K562 (cell line): ENCODE measurements around the gene THOP1. TPM values are rescaled to one million over a fixed set of nuclear protein-coding genes. Genes with fewer than 3 reads are reported as not detected.
A peak's percentile ranks its signal among the peaks of the same experiment; 100 is the strongest.

ENCODE experiments used
- ATAC-seq: fragments of 200-7000 bp; cut with Tn5 transposase; 3 replicates; pipeline ENCODE4 v1.9.1; 2020; ENCODE audit warnings: moderate library complexity
- BruUV-seq: library from RNA; stranded (reverse); fragments of 400-500 nt; replicated peaks from 2 replicates; lab custom pipeline; 2021; lab: Mats Ljungman, UMichigan
- CTCF ChIA-PET: fragments of 300-600 bp; formaldehyde crosslinking; extraction: SDS; loops from one replicate; lab custom pipeline; 2021; ENCODE audit warnings: low intra/inter-chr PET ratio; lab: Yijun Ruan, JAX
- POLR2A ChIA-PET: fragments of 300-600, 350-650 bp; sonication (Branson Sonifier 250); formaldehyde crosslinking; extraction: SDS; loops from one replicate; lab custom pipeline; 2021; ENCODE audit warnings: antibody characterized with exemption, inconsistent platforms; lab: Yijun Ruan, JAX
- DNase-seq, 4 experiments: peaks; one replicate each; pipeline versions ENCODE4 v3.0.0 to v3.0.0-alpha.2; 2011 to 2018; ENCODE audit warnings: low spot score in 3 of 4, mixed read lengths in 3 of 4; ENCODE audit errors: extremely low read depth in 1 of 4
- FAIRE-seq: peaks from 2 replicates; lab custom pipeline; 2011; peaks lifted over from hg19 to GRCh38; lab: Jason Lieb, UNC
- H2AFZ ChIP-seq: 2 replicates; pipeline ENCODE4 v1.6.0; 2011; ENCODE audit warnings: low read depth, low read length, control low read depth, inconsistent platforms
- H3K27ac ChIP-seq: fragments of 200-600 bp; 3 replicates; pipeline ENCODE4 v1.8.0; 2011; ENCODE audit warnings: low read depth, mild to moderate bottlenecking, control low read depth, inconsistent platforms, low read length, moderate library complexity, mixed read lengths; ENCODE audit errors: extremely low read depth
- H3K27me3 ChIP-seq, 2 experiments: fragments of 300-600 bp in 1 of 2; 2 replicates in 1 of 2; 3 replicates in 1 of 2; pipeline versions ENCODE4 v1.6.0 to v1.8.0; 2011; ENCODE audit warnings: inconsistent platforms in 2 of 2, low read length in 2 of 2, mild to moderate bottlenecking in 1 of 2, mixed read lengths in 1 of 2, moderate library complexity in 1 of 2; ENCODE audit not compliant: control insufficient read depth in 2 of 2, insufficient read depth in 2 of 2
- H3K36me3 ChIP-seq: fragments of 300-600 bp; 3 replicates; pipeline ENCODE4 v1.8.0; 2011; ENCODE audit warnings: mild to moderate bottlenecking, low read length, inconsistent platforms; ENCODE audit not compliant: control insufficient read depth, insufficient read depth
- H3K4me1 ChIP-seq, 2 experiments: fragments of 200-600 bp in 1 of 2; replicated peaks in 1 of 2; 2 replicates in 1 of 2; 3 replicates in 1 of 2; pipeline versions ENCODE4 v1.5.1 to v1.8.0; 2011; ENCODE audit warnings: inconsistent platforms in 2 of 2, low read length in 2 of 2, mild to moderate bottlenecking in 1 of 2, mixed read lengths in 1 of 2, moderate library complexity in 1 of 2; ENCODE audit not compliant: control insufficient read depth in 2 of 2, insufficient read depth in 2 of 2
- H3K4me2 ChIP-seq: 2 replicates; pipeline ENCODE4 v1.6.1; 2011; ENCODE audit warnings: low read length, control low read depth, inconsistent platforms, mixed read lengths; ENCODE audit not compliant: insufficient read depth
- H3K4me3 ChIP-seq: fragments of 200-600 bp; sonication (generic), shearing (Covaris generic); 2 replicates; pipeline ENCODE4 v1.5.1; 2016; ENCODE audit warnings: control low read depth, inconsistent platforms
- H3K79me2 ChIP-seq: fragments of 200-600 bp; 3 replicates; pipeline ENCODE4 v1.8.0; 2011; ENCODE audit warnings: low read length, inconsistent platforms; ENCODE audit not compliant: control insufficient read depth, insufficient read depth
- H3K9ac ChIP-seq, 2 experiments: 2 replicates each; pipeline versions ENCODE4 v1.6.0 to v1.6.1; 2011; ENCODE audit warnings: low read depth in 2 of 2, low read length in 2 of 2, control low read depth in 1 of 2, inconsistent platforms in 1 of 2, mild to moderate bottlenecking in 1 of 2, mixed read lengths in 1 of 2; ENCODE audit not compliant: insufficient read depth in 1 of 2
- H3K9me1 ChIP-seq: one replicate; pipeline ENCODE4 v1.6.0; 2011; ENCODE audit warnings: inconsistent platforms, mild to moderate bottlenecking, low read length, moderate library complexity; ENCODE audit not compliant: control insufficient read depth, insufficient read depth
- H3K9me3 ChIP-seq: replicated peaks from 2 replicates; pipeline ENCODE4 v1.5.1; 2011; ENCODE audit warnings: low read depth, low read length, inconsistent platforms; ENCODE audit not compliant: control insufficient read depth, insufficient read depth
- H4K20me1 ChIP-seq: replicated peaks from 2 replicates; pipeline ENCODE4 v1.6.1; 2011; ENCODE audit warnings: low read length, inconsistent platforms, mixed read lengths; ENCODE audit not compliant: control insufficient read depth, insufficient read depth
- DACH1 ChIP-seq: fragments of 450-650 bp; IDR thresholded peaks from 2 replicates; pipeline ENCODE4 v1.6.1; 2018; ENCODE audit not compliant: partially characterized antibody
- FOSL1 ChIP-seq: fragments of 200-800 bp; sonication (Bioruptor generic); conservative IDR thresholded peaks from 2 replicates; pipeline ENCODE4 v1.6.1; 2016; ENCODE audit warnings: missing genetic modification characterization, missing compliant biosample characterization
- HDAC1 ChIP-seq, 2 experiments: fragments of 450-650 bp; IDR thresholded peaks; 2 replicates each; pipeline ENCODE4 v1.6.1; 2016 to 2017; ENCODE audit warnings: inconsistent platforms in 1 of 2, mild to moderate bottlenecking in 1 of 2, moderate library complexity in 1 of 2
- ILK ChIP-seq: fragments of 450-650 bp; IDR thresholded peaks from 2 replicates; pipeline ENCODE4 v1.6.1; 2016; ENCODE audit warnings: missing genetic modification characterization, low read depth, mild to moderate bottlenecking, missing compliant biosample characterization, moderate library complexity, borderline replicate concordance
- MCM5 ChIP-seq: fragments of 450-650 bp; IDR thresholded peaks from 2 replicates; pipeline ENCODE4 v1.6.1; 2016; ENCODE audit warnings: low read depth
- MEF2D ChIP-seq: conservative IDR thresholded peaks from 2 replicates; pipeline ENCODE4 v1.6.1; 2016; ENCODE audit warnings: low read depth, missing genetic modification characterization, missing compliant biosample characterization
- NR0B1 ChIP-seq: fragments of 450-650 bp; IDR thresholded peaks from one replicate; pipeline ENCODE4 v1.6.1; 2018; ENCODE audit warnings: mild to moderate bottlenecking, moderate library complexity; ENCODE audit not compliant: partially characterized antibody
- NR2C1 ChIP-seq, 2 experiments: fragments of 450-650 bp; IDR thresholded peaks; 2 replicates each; pipeline ENCODE4 v1.6.1; 2017; ENCODE audit warnings: mild to moderate bottlenecking in 2 of 2, antibody characterized with exemption in 1 of 2, inconsistent platforms in 1 of 2, missing compliant biosample characterization in 1 of 2, missing genetic modification characterization in 1 of 2
- PHTF2 ChIP-seq: fragments of 250-450 bp; sonication (Bioruptor Pico); IDR thresholded peaks from 2 replicates; pipeline ENCODE4 v1.5.0; 2021; ENCODE audit warnings: mild to moderate bottlenecking
- RERE ChIP-seq: sonication (generic); formaldehyde crosslinking; IDR thresholded peaks from 2 replicates; pipeline ENCODE4 v1.8.0; 2023; ENCODE audit warnings: missing genetic modification reagents, mild to moderate bottlenecking, borderline replicate concordance
- SOX6 ChIP-seq: fragments of 450-650 bp; IDR thresholded peaks from 2 replicates; pipeline ENCODE4 v1.6.1; 2014; ENCODE audit warnings: mild to moderate bottlenecking
- THAP12 ChIP-seq: fragments of 250-450 bp; sonication (Bioruptor Pico); IDR thresholded peaks from 2 replicates; pipeline ENCODE4 v1.9.0; 2021; ENCODE audit warnings: mild to moderate bottlenecking, inconsistent platforms
- TRIM28 ChIP-seq: fragments of 450-650 bp; IDR thresholded peaks from 2 replicates; pipeline ENCODE4 v1.6.1; 2017
- ZNF354B ChIP-seq: fragments of 250-450 bp; sonication (Bioruptor Pico); IDR thresholded peaks from 2 replicates; pipeline ENCODE4 v1.4.0; 2020
- ZNF584 ChIP-seq: fragments of 200-800 bp; sonication (Bioruptor generic); IDR thresholded peaks from 2 replicates; pipeline ENCODE4 v1.6.1; 2016; ENCODE audit warnings: low read depth, mild to moderate bottlenecking, missing genetic modification characterization, missing compliant biosample characterization
- WGBS: fragments of 100-300 bp; shearing (Covaris generic); methylation state at CpG from one replicate; pipeline ENCODE4 v1.1.6; 2016; ENCODE audit warnings: low coverage, mixed read lengths; ENCODE audit not compliant: insufficient coverage; ENCODE audit errors: missing lambda C conversion rate; 5-methylcytosine and 5-hydroxymethylcytosine counted together
- in situ Hi-C: fragments of 300-500 bp; cut with MboI; formaldehyde crosslinking; loops from 4 replicates; pipeline ENCODE4 v1.15.0; 2018; ENCODE audit warnings: inconsistent platforms, mixed read lengths
- intact Hi-C: fragments of 100-400 bp; cut with micrococcal nuclease; formaldehyde crosslinking; loops from 2 replicates; pipeline ENCODE4 v1.14.2; 2022
- polyA plus RNA-seq, 8 experiments: library from polyadenylated mRNA; depleted of rRNA in 4 of 8; stranded (reverse) in 5 of 8; unstranded in 3 of 8; fragments of >200 nt; fragmentation: Nextera tagmentation in 2 of 8; fragmentation: Illumina TruSeq in 1 of 8; extraction: Ambion mirVana in 2 of 8; extraction: Trizol in 1 of 8; gene quantifications; 2 replicates each; pipeline versions ENCODE4 v1.2.1 to v1.2.3, GENCODE V29; 2011 to 2014; ENCODE audit warnings: inconsistent platforms in 1 of 8, missing spikeins in 1 of 8
- total RNA-seq, 7 experiments: library from RNA; depleted of rRNA in 6 of 7; stranded (reverse); fragments of >200 nt in 6 of 7; fragmentation: Illumina TruSeq in 2 of 7; extraction: Trizol in 2 of 7; gene quantifications; 2 replicates each; pipeline versions ENCODE4 v1.2.1 to v1.2.3, GENCODE V29; 2011 to 2021; ENCODE audit warnings: low replicate concordance in 1 of 7

THOP1 gene
- total and polyA plus RNA-seq, 9 of the 15 experiments (the other 6 are each of a cell fraction or from before 2014, with no cell fraction given) = 1.3 to 255 (median 96.1) TPM

GRCh38 chr19:2863816-2864215 is 78.5 kb downstream of the THOP1 start:
- 54% methylated on average over 10 of the region's 10 CpGs for WGBS
- no peak for TF ChIP-seq HDAC1 (IDR thresholded peaks at IDR 0.05)
- TF ChIP-seq PHTF2 = no peak
- TF ChIP-seq ILK = no peak
- TF ChIP-seq MEF2D (tag) = no peak
- no peak for TF ChIP-seq NR2C1 (IDR thresholded peaks at IDR 0.05)
- TF ChIP-seq NR2C1 (tag; IDR thresholded peaks at IDR 0.05) = no peak
- TF ChIP-seq THAP12 (CRISPR knock-in tag) = no peak
- TF ChIP-seq MCM5 = no peak
- TF ChIP-seq NR0B1 = no peak
- no peak for TF ChIP-seq FOSL1
- TF ChIP-seq DACH1 = no peak
- TF ChIP-seq ZNF354B (CRISPR knock-in tag) = no peak
- TF ChIP-seq ZNF584 (CRISPR knock-in tag) = no peak
- no peak for TF ChIP-seq RERE (CRISPR knock-in tag)
- TF ChIP-seq SOX6 = no peak
- TF ChIP-seq TRIM28 = no peak

More at GRCh38 chr19:2863816-2864215, 78.5 kb downstream of the THOP1 start:
- H3K9me1 ChIP-seq = no peaks in the 10 kb centered on the region
- H4K20me1 ChIP-seq = no peaks in the 10 kb centered on the region
- no peaks in the 10 kb centered on the region for H3K36me3 ChIP-seq
- H3K9me3 ChIP-seq = peaks cover 4% of the 10 kb centered on the region
- no peak overlapping the region for H3K4me3 ChIP-seq
- H3K79me2 ChIP-seq = no peaks in the 10 kb centered on the region
- BruUV-seq = no TSS peak
- peaks cover 12 to 25% of the 10 kb centered on the region in 2 experiments; a peak in 4 of 5 replicates for H3K4me1 ChIP-seq
- H3K4me2 ChIP-seq = no peak overlapping the region
- intact Hi-C loops (no loop called here), in situ Hi-C loops (no loop called here)
- FAIRE-seq (peak; percentile 35), ATAC-seq (no peak), DNase-seq (no peak)
- no peak overlapping the region for H3K27ac ChIP-seq
- CTCF ChIA-PET = no interaction called here
- 0 out of 2 replicates have a peak overlapping the region, but pooled peaks have one; percentile 62 for H2AFZ ChIP-seq
- H3K9ac ChIP-seq = no peak overlapping the region
- no peaks in the 10 kb centered on the region; a peak in 1 of 5 replicates for H3K27me3 ChIP-seq
- POLR2A ChIA-PET = no interaction called here
